ENCODE measurements around the gene CAMKK1.

GRCh38 chr17:3882276-3882675 lies 10.6 kb downstream of the CAMKK1 start:
- TF ChIP-seq POLR2AphosphoS5 (IDR thresholded peaks at IDR 0.05; ENCODE audit: insufficient read depth, low read depth, low read length), result no peak
- no peak for TF ChIP-seq EZH2 (IDR thresholded peaks at IDR 0.05; ENCODE audit: borderline replicate concordance, low read depth, low read length, severe bottlenecking)

Data from endothelial cell of umbilical vein (primary cell).